A673 (cell line): ENCODE measurements around the gene SLC45A3. TPM values are rescaled to one million over a fixed set of nuclear protein-coding genes. Genes with fewer than 3 reads are reported as not detected.

ENCODE experiments used
- BruUV-seq: library from RNA; stranded (reverse); fragments of 400-500 nt; replicated peaks from 2 replicates; lab custom pipeline; 2021; lab: Mats Ljungman, UMichigan
- CTCF ChIA-PET: fragments of 300-600 bp; sonication (Branson Sonifier 250); formaldehyde crosslinking; loops from one replicate; lab custom pipeline; 2022; ENCODE audit warnings: antibody characterized with exemption; lab: Charles Lee
- POLR2A ChIA-PET: fragments of 300-600 bp; sonication (Branson Sonifier 250); formaldehyde crosslinking; loops from one replicate; lab custom pipeline; 2022; ENCODE audit warnings: antibody characterized with exemption; ENCODE audit not compliant: low non-redundant PET; lab: Charles Lee
- DNase-seq: peaks from one replicate; pipeline ENCODE4 v3.0.0-alpha.2; 2015; ENCODE audit warnings: low spot score
- H3K27ac ChIP-seq: fragments of 200-600 bp; sonication (generic); 2 replicates; pipeline ENCODE4 v1.5.1; 2016; ENCODE audit warnings: mixed run types, low read depth, mild to moderate bottlenecking, mixed read lengths, antibody characterized with exemption, low read length; ENCODE audit not compliant: poor library complexity, severe bottlenecking
- H3K27me3 ChIP-seq: fragments of 200-600 bp; sonication (generic); replicated peaks from 2 replicates; pipeline ENCODE4 v1.6.1; 2017; ENCODE audit warnings: mixed run types, low read depth, mild to moderate bottlenecking, mixed read lengths, antibody characterized with exemption, low read length; ENCODE audit not compliant: insufficient read depth, poor library complexity
- H3K36me3 ChIP-seq: fragments of 200-600 bp; sonication (generic); 2 replicates; pipeline ENCODE4 v1.6.1; 2016; ENCODE audit warnings: mixed run types, mild to moderate bottlenecking, mixed read lengths, antibody characterized with exemption, low read length; ENCODE audit not compliant: insufficient read depth, poor library complexity, severe bottlenecking
- H3K4me1 ChIP-seq: fragments of 200-600 bp; sonication (generic); 2 replicates; pipeline ENCODE4 v1.6.1; 2017; ENCODE audit warnings: mixed run types, mild to moderate bottlenecking, mixed read lengths, antibody characterized with exemption, low read length; ENCODE audit not compliant: insufficient read depth, poor library complexity, severe bottlenecking
- H3K4me3 ChIP-seq: fragments of 200-600 bp; sonication (generic); 2 replicates; pipeline ENCODE4 v1.5.1; 2016; ENCODE audit warnings: low read depth, mixed run types, mild to moderate bottlenecking, mixed read lengths, low read length; ENCODE audit not compliant: poor library complexity, severe bottlenecking
- H3K9me3 ChIP-seq: fragments of 200-600 bp; sonication (generic); 2 replicates; pipeline ENCODE4 v1.6.1; 2016; ENCODE audit warnings: mixed run types, low read depth, mild to moderate bottlenecking, mixed read lengths, antibody characterized with exemption, low read length; ENCODE audit not compliant: poor library complexity, severe bottlenecking
- EZH2 ChIP-seq: fragments of 200-600 bp; sonication (generic); IDR thresholded peaks from 2 replicates; pipeline ENCODE4 v1.6.1; 2017; ENCODE audit warnings: borderline replicate concordance, low read depth, mild to moderate bottlenecking, mixed read lengths, antibody characterized with exemption, low read length; ENCODE audit not compliant: poor library complexity, severe bottlenecking
- intact Hi-C: fragments of 100-400 bp; cut with micrococcal nuclease; formaldehyde crosslinking; loops from one replicate; pipeline ENCODE4 v1.10.0; 2022; ENCODE audit not compliant: unreplicated experiment
- total RNA-seq: library from RNA; stranded (reverse); gene quantifications from 2 replicates; pipeline ENCODE4 v1.2.3, GENCODE V29; 2021
- TF ChIP-seq, protein P1 (sequence below): fragments of 300-800, 200-600 bp; sonication (generic); conservative IDR thresholded peaks from 2 replicates; pipeline ENCODE4 v1.5.1; 2017; ENCODE audit warnings: low read depth, mild to moderate bottlenecking, antibody characterized with exemption, low read length, moderate library complexity, mixed read lengths

The SLC45A3 gene
- total RNA-seq, 1 experiment from 2014 or later = 8.5 TPM

- ChIA-PET POLR2A (no interaction called here), CTCF (no interaction called here)
- Histone ChIP-seq H3K4me3 (no peak overlapping the region), H3K36me3 (no peaks in the 10 kb centered on the region), H3K27me3 (no peaks in the 10 kb centered on the region), H3K4me1 (no peaks in the 10 kb centered on the region), H3K9me3 (no peaks in the 10 kb centered on the region), H3K27ac (no peak overlapping the region)
- TF ChIP-seq, protein P1, sequence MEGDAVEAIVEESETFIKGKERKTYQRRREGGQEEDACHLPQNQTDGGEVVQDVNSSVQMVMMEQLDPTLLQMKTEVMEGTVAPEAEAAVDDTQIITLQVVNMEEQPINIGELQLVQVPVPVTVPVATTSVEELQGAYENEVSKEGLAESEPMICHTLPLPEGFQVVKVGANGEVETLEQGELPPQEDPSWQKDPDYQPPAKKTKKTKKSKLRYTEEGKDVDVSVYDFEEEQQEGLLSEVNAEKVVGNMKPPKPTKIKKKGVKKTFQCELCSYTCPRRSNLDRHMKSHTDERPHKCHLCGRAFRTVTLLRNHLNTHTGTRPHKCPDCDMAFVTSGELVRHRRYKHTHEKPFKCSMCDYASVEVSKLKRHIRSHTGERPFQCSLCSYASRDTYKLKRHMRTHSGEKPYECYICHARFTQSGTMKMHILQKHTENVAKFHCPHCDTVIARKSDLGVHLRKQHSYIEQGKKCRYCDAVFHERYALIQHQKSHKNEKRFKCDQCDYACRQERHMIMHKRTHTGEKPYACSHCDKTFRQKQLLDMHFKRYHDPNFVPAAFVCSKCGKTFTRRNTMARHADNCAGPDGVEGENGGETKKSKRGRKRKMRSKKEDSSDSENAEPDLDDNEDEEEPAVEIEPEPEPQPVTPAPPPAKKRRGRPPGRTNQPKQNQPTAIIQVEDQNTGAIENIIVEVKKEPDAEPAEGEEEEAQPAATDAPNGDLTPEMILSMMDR = no peak
- TF ChIP-seq EZH2 = no peak
- DNase-seq = no peak
- intact Hi-C loops = no loop called here
- BruUV-seq = no TSS peak
Measured at GRCh38 chr1:205662791-205663190, 17.5 kb downstream of the SLC45A3 start.

GRCh38 chr1:205662135-205662738, 18.1 kb downstream of the SLC45A3 start:
- ChIA-PET POLR2A (no interaction called here), CTCF (no interaction called here)
- no TSS peak for BruUV-seq

GRCh38 chr1:205661429-205662134, 18.7 kb downstream of the SLC45A3 start:
- Histone ChIP-seq H3K4me1 (no peaks in the 10 kb centered on the region), H3K36me3 (no peaks in the 10 kb centered on the region), H3K4me3 (no peak overlapping the region), H3K27me3 (no peaks in the 10 kb centered on the region), H3K27ac (no peak overlapping the region), H3K9me3 (no peaks in the 10 kb centered on the region)
- ChIA-PET POLR2A (no interaction called here), CTCF (interaction anchor here (1.6 kb wide), 1 partner anchor 316 kb away, joined by 5 read pairs; no protein-coding TSS in a partner anchor)
- no peak for DNase-seq
- BruUV-seq = no TSS peak
- intact Hi-C loops = no loop called here
- TF ChIP-seq, protein P1 = no peak
- no peak for TF ChIP-seq EZH2

More at GRCh38 chr1:205662135-205662738, 18.1 kb downstream of the SLC45A3 start:
- Histone ChIP-seq H3K27me3 (no peaks in the 10 kb centered on the region), H3K4me1 (no peaks in the 10 kb centered on the region), H3K27ac (no peak overlapping the region), H3K4me3 (no peak overlapping the region), H3K9me3 (no peaks in the 10 kb centered on the region), H3K36me3 (no peaks in the 10 kb centered on the region)
- TF ChIP-seq EZH2 = no peak
- TF ChIP-seq, protein P1 = no peak
- DNase-seq = no peak
- intact Hi-C loops = no loop called here
